IMR-90 (cell line): ENCODE results near the gene ZBTB7B. TPM values are rescaled to one million over a fixed set of nuclear protein-coding genes. Genes with fewer than 3 reads are reported as not detected.
"Not testable (repeated sequence)": the region's sequence is repeated elsewhere in the genome, so short reads cannot be mapped to it uniquely, and the experiment has no call there.

Source experiments
- ATAC-seq: fragments of 200-7000 bp; cut with Tn5 transposase; 2 replicates; pipeline ENCODE4 v1.9.1; 2020; ENCODE audit warnings: low read depth, mild to moderate bottlenecking, moderate library complexity
- BruUV-seq: library from RNA; stranded (reverse); fragments of 400-500 nt; replicated peaks from 2 replicates; lab custom pipeline; 2021; lab: Mats Ljungman, UMichigan
- CTCF ChIA-PET: fragments of 300-600 bp; formaldehyde crosslinking; extraction: SDS; loops from one replicate; lab custom pipeline; 2021; ENCODE audit warnings: antibody characterized with exemption; lab: Yijun Ruan, JAX
- POLR2A ChIA-PET: fragments of 300-600 bp; sonication (Branson Sonifier 250); formaldehyde crosslinking; loops from one replicate; lab custom pipeline; 2022; ENCODE audit warnings: antibody characterized with exemption; ENCODE audit not compliant: unreplicated experiment; lab: Charles Lee
- DNase-seq: peaks from one replicate; pipeline ENCODE4 v3.0.0; 2013
- H2AFZ ChIP-seq: replicated peaks from 2 replicates; pipeline ENCODE3; 2013; ENCODE audit warnings: low read length, mild to moderate bottlenecking; ENCODE audit not compliant: poor library complexity
- H2AK5ac ChIP-seq: 2 replicates; pipeline ENCODE4 v1.6.1; 2013; ENCODE audit warnings: low read depth, low read length, inconsistent platforms
- H2AK9ac ChIP-seq: replicated peaks from 2 replicates; pipeline ENCODE3; 2013; ENCODE audit warnings: mild to moderate bottlenecking, low read depth, low read length, moderate library complexity; ENCODE audit not compliant: poor library complexity
- H2BK120ac ChIP-seq: 2 replicates; pipeline ENCODE4 v1.6.1; 2013; ENCODE audit warnings: low read depth, low read length, inconsistent platforms
- H2BK15ac ChIP-seq: 3 replicates; pipeline ENCODE4 v1.6.1; 2013; ENCODE audit warnings: low read depth, low read length, inconsistent platforms
- H2BK20ac ChIP-seq: 2 replicates; pipeline ENCODE4 v1.6.1; 2013; ENCODE audit warnings: low read depth, mild to moderate bottlenecking, inconsistent platforms, low read length, moderate library complexity
- H2BK5ac ChIP-seq: 2 replicates; pipeline ENCODE4 v1.6.1; 2013; ENCODE audit warnings: mild to moderate bottlenecking, low read depth, low read length, inconsistent platforms; ENCODE audit not compliant: poor library complexity, severe bottlenecking
- H3K14ac ChIP-seq: replicated peaks from 2 replicates; pipeline ENCODE4 v1.6.1; 2013; ENCODE audit warnings: low read depth, low read length, inconsistent platforms
- H3K18ac ChIP-seq: 2 replicates; pipeline ENCODE4 v1.6.1; 2013; ENCODE audit warnings: low read depth, low read length, control low read depth
- H3K23ac ChIP-seq: 2 replicates; pipeline ENCODE4 v1.6.1; 2013; ENCODE audit warnings: low read depth, low read length, inconsistent platforms
- H3K27ac ChIP-seq: 2 replicates; pipeline ENCODE4 v1.5.1; 2013; ENCODE audit warnings: mild to moderate bottlenecking, control low read depth, low read length; ENCODE audit not compliant: insufficient read depth
- H3K27me3 ChIP-seq: 2 replicates; pipeline ENCODE4 v1.6.1; 2013; ENCODE audit warnings: low read length; ENCODE audit not compliant: control insufficient read depth, insufficient read depth
- H3K36me3 ChIP-seq: 2 replicates; pipeline ENCODE4 v1.6.1; 2013; ENCODE audit warnings: low read length, mixed read lengths; ENCODE audit not compliant: control insufficient read depth, insufficient read depth
- H3K4ac ChIP-seq: 2 replicates; pipeline ENCODE4 v1.6.1; 2013; ENCODE audit warnings: low read depth, low read length, inconsistent platforms
- H3K4me1 ChIP-seq: 2 replicates; pipeline ENCODE4 v1.6.1; 2013; ENCODE audit warnings: low read length, mixed read lengths; ENCODE audit not compliant: control insufficient read depth, insufficient read depth
- H3K4me2 ChIP-seq: 2 replicates; pipeline ENCODE4 v1.6.1; 2013; ENCODE audit warnings: low read depth, mild to moderate bottlenecking, control low read depth, low read length, moderate library complexity
- H3K4me3 ChIP-seq: 2 replicates; pipeline ENCODE4 v1.5.1; 2013; ENCODE audit warnings: low read depth, mild to moderate bottlenecking, control low read depth, low read length, moderate library complexity; ENCODE audit not compliant: insufficient read depth
- H3K56ac ChIP-seq: 2 replicates; pipeline ENCODE4 v1.6.1; 2013; ENCODE audit warnings: low read length, inconsistent platforms; ENCODE audit not compliant: insufficient read depth; ENCODE audit errors: extremely low read depth
- H3K79me1 ChIP-seq, 2 experiments: 2 replicates each; pipeline ENCODE4 v1.6.1; 2013; ENCODE audit warnings: low read length in 2 of 2, inconsistent platforms in 1 of 2, low read depth in 1 of 2
- H3K9ac ChIP-seq: 2 replicates; pipeline ENCODE4 v1.6.1; 2013; ENCODE audit warnings: low read depth, low read length, control low read depth
- H3K9me1 ChIP-seq: 2 replicates; pipeline ENCODE4 v1.6.1; 2013; ENCODE audit warnings: low read length, inconsistent platforms; ENCODE audit not compliant: insufficient read depth
- H3K9me3 ChIP-seq: 2 replicates; pipeline ENCODE4 v1.6.1; 2013; ENCODE audit warnings: low read length; ENCODE audit not compliant: control insufficient read depth, insufficient read depth
- H4K20me1 ChIP-seq: 2 replicates; pipeline ENCODE4 v1.6.1; 2013; ENCODE audit warnings: low read length, inconsistent platforms; ENCODE audit not compliant: insufficient read depth
- H4K5ac ChIP-seq: 2 replicates; pipeline ENCODE4 v1.6.1; 2013; ENCODE audit warnings: mild to moderate bottlenecking, low read depth, low read length, control low read depth
- H4K8ac ChIP-seq, 2 experiments: 2 replicates each; pipeline ENCODE4 v1.6.1; 2013; ENCODE audit warnings: low read depth in 2 of 2, low read length in 2 of 2, control low read depth in 1 of 2, inconsistent platforms in 1 of 2
- H4K91ac ChIP-seq: 2 replicates; pipeline ENCODE4 v1.6.1; 2013; ENCODE audit warnings: low read depth, low read length, inconsistent platforms; ENCODE audit not compliant: insufficient read depth
- MAZ ChIP-seq: IDR thresholded peaks from 2 replicates; pipeline ENCODE4 v1.6.1; 2012; ENCODE audit warnings: low read depth, mild to moderate bottlenecking, low read length, improper control_type of control experiment, moderate library complexity, borderline replicate concordance
- RAD21 ChIP-seq: IDR thresholded peaks from 2 replicates; pipeline ENCODE4 v1.6.1; 2012; ENCODE audit warnings: low read length, improper control_type of control experiment
- SMC3 ChIP-seq: fragments of 150-350 bp; IDR thresholded peaks from 2 replicates; pipeline ENCODE4 v1.6.1; 2016; ENCODE audit warnings: low read depth, mild to moderate bottlenecking, antibody characterized with exemption, low read length, moderate library complexity
- whole genome bisulfite sequencing, 2 experiments: methylation state at CpG; one replicate each; pipeline versions ENCODE4 v1.1.5 to v1.1.7; 2013; ENCODE audit warnings: missing lambda C conversion rate in 2 of 2; ENCODE audit not compliant: insufficient read length in 1 of 2; ENCODE audit errors: extremely low coverage in 2 of 2; 5-methylcytosine and 5-hydroxymethylcytosine counted together
- dilution Hi-C: fragments of 300-500 bp; cut with HindIII; formaldehyde crosslinking; loops from one replicate; pipeline ENCODE4 v1.14.3; 2018; ENCODE audit warnings: low sequenced_read_pairs; ENCODE audit not compliant: unreplicated experiment
- in situ Hi-C: fragments of 300-500 bp; cut with MboI; formaldehyde crosslinking; loops from 3 replicates; pipeline ENCODE4 v1.14.3; 2019; ENCODE audit warnings: low sequenced_read_pairs, inconsistent platforms, mixed read lengths
- intact Hi-C: fragments of 100-400 bp; cut with micrococcal nuclease; formaldehyde crosslinking; loops from 2 replicates; pipeline ENCODE4 v1.10.0; 2022
- polyA plus RNA-seq, 3 experiments: library from polyadenylated mRNA; depleted of rRNA; stranded (reverse); fragments of >200 nt; gene quantifications; 2 replicates each; pipeline ENCODE4 v1.2.3, GENCODE V29; 2012; ENCODE audit warnings: low replicate concordance in 1 of 3
- total RNA-seq: library from RNA; depleted of rRNA; stranded (reverse); fragments of >200 nt; gene quantifications from 2 replicates; pipeline ENCODE4 v1.2.3, GENCODE V29; 2012
- TF ChIP-seq, protein P1 (sequence below): conservative IDR thresholded peaks from 2 replicates; pipeline ENCODE4 v1.5.1; 2012; ENCODE audit warnings: mild to moderate bottlenecking, low read depth, low read length, improper control_type of control experiment

Gene ZBTB7B
- total and polyA plus RNA-seq, 2 of the 4 experiments (the other 2 are of a cell fraction), result 7.7 to 17.4 TPM

DNA sequence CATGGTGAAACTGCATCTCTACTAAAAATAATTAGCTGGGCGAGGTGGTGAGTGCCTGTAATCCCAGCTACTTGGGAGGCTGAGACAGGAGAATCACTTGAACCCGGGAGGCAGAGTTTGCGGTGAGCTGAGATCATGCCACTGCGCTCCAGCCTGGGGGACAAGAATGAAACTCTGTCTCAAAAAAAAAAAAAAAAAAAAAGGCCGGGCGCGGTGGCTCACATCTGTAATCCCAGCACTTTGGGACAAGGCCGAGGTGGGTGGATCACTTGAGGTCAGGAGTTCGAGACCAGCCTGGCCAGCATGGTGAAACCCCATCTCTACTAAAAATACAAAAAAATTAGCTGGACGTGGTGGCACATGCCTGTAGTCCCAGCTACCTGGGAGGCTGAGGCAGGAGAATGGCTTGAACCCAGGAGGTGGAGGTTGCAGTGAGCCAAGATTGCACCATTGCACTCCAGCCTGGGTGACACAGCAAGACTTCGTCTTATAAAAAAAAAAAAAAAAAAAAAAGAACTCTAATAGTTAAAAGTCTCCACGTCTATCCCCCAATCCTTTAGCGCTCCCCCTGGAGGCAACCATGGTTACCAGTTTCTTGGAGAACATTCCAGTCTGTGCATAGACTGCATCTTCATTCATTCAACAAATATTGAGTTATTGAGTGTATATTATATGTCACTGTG is 7.2 kb upstream of the ZBTB7B start:
- H3K14ac ChIP-seq, H3K56ac ChIP-seq, H2BK15ac ChIP-seq, H3K27me3 ChIP-seq, H4K20me1 ChIP-seq, H2AK5ac ChIP-seq, H3K36me3 ChIP-seq, H3K27ac ChIP-seq, H3K4me2 ChIP-seq, in situ Hi-C loops, dilution Hi-C loops, H3K9ac ChIP-seq, H3K4me3 ChIP-seq, H4K5ac ChIP-seq, H3K23ac ChIP-seq, H4K8ac ChIP-seq, H2BK20ac ChIP-seq, H3K18ac ChIP-seq, H2AFZ ChIP-seq, H3K4ac ChIP-seq, H2BK5ac ChIP-seq, BruUV-seq, H4K91ac ChIP-seq, H2AK9ac ChIP-seq, H3K9me3 ChIP-seq, H3K9me1 ChIP-seq, H2BK120ac ChIP-seq: not testable (repeated sequence)
- TF ChIP-seq, protein P1, sequence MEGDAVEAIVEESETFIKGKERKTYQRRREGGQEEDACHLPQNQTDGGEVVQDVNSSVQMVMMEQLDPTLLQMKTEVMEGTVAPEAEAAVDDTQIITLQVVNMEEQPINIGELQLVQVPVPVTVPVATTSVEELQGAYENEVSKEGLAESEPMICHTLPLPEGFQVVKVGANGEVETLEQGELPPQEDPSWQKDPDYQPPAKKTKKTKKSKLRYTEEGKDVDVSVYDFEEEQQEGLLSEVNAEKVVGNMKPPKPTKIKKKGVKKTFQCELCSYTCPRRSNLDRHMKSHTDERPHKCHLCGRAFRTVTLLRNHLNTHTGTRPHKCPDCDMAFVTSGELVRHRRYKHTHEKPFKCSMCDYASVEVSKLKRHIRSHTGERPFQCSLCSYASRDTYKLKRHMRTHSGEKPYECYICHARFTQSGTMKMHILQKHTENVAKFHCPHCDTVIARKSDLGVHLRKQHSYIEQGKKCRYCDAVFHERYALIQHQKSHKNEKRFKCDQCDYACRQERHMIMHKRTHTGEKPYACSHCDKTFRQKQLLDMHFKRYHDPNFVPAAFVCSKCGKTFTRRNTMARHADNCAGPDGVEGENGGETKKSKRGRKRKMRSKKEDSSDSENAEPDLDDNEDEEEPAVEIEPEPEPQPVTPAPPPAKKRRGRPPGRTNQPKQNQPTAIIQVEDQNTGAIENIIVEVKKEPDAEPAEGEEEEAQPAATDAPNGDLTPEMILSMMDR, result peak; percentile 64
- TF ChIP-seq MAZ, result 0 out of 2 replicates have a peak, but pooled peaks have one; percentile 21
- peak; percentile 50 for TF ChIP-seq RAD21
- TF ChIP-seq SMC3, result peak; percentile 47
- DNase-seq, result peak; percentile 84
- no CpG with 5 or more reads among the region's 13 CpGs for WGBS, 2 experiments
- CTCF ChIA-PET, result interaction anchor here (0.6 to 1.6 kb wide), 3 partner anchors 22 to 337 kb away, joined by 4 to 5 read pairs (median 4); no protein-coding TSS in a partner anchor
- Histone ChIP-seq H3K4me1 (peaks cover 13% of the 10 kb centered on the region), H3K79me1 (peaks cover 0 to 14% of the 10 kb centered on the region in 2 experiments; a peak in 1 of 4 replicates)
- peak; percentile 48 for ATAC-seq
- intact Hi-C loops, result loop anchor here (1.0 kb wide), 1 partner anchor 21 kb away; the partner anchor contains the start of gene CKS1B
- POLR2A ChIA-PET, result interaction anchor here (1.6 kb wide), 1 partner anchor 23 kb away, joined by 4 read pairs; no protein-coding TSS in a partner anchor
